Heart left ventricle (tissue), 13 donors: ENCODE results near the gene FKBP2.

Experiments used
- POLR2A ChIP-seq, 2 donors: fragments of 450-650 bp; IDR thresholded peaks; one replicate each; pipeline ENCODE4 v1.6.1; 2017; ENCODE audit warnings: antibody characterized with exemption in 2 of 2, mild to moderate bottlenecking in 2 of 2, moderate library complexity in 2 of 2
- TF ChIP-seq, protein P1 (sequence below), 12 donors: fragments of 200-600 bp; sonication (generic) in 4 of 12; IDR thresholded peaks; one replicate each; pipeline versions ENCODE4 v1.5.0 to v1.8.0; 2018 to 2022; ENCODE audit warnings: antibody characterized with exemption in 12 of 12, mild to moderate bottlenecking in 5 of 12
- donor health status: ischemic (EF 13 %, LVEDD 7.1; RV severe dilation, severe dysfunction).
- donor health status: DM: no; HTN: yes; CAD: no.
- donor health status: DM: no; HTN: no; CAD: no.
- donor health status: ischemic (EF 25% LVEDD 6.9; RV normal size, moderate dysfunction).
- donor health status: ischemic (EF 25% LVEDD 5.7; RV mildly dilated, moderate dysfunction).
- donor health status: ischemic (EF 35%, LVEDD 5.7; RV mildly dilated, moderate dysfunction).
- donor health status: nonischemic (EF 11% LVEDD 7.7; RV severe dilation, severe dysfunction).
- donor health status: DM: yes; HTN: yes; CAD: no.
- donor health status: PGD.
- donor health status: ischemic (EF 29% LVEDD 5.4; RV normal size, mild dysfunction).
- donor health status: nonischemic (EF 23%, LVEDD 6.1; RV moderate dilation, normal function).

- TF ChIP-seq, protein P1, sequence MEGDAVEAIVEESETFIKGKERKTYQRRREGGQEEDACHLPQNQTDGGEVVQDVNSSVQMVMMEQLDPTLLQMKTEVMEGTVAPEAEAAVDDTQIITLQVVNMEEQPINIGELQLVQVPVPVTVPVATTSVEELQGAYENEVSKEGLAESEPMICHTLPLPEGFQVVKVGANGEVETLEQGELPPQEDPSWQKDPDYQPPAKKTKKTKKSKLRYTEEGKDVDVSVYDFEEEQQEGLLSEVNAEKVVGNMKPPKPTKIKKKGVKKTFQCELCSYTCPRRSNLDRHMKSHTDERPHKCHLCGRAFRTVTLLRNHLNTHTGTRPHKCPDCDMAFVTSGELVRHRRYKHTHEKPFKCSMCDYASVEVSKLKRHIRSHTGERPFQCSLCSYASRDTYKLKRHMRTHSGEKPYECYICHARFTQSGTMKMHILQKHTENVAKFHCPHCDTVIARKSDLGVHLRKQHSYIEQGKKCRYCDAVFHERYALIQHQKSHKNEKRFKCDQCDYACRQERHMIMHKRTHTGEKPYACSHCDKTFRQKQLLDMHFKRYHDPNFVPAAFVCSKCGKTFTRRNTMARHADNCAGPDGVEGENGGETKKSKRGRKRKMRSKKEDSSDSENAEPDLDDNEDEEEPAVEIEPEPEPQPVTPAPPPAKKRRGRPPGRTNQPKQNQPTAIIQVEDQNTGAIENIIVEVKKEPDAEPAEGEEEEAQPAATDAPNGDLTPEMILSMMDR (IDR thresholded peaks at IDR 0.05) = no peak
- TF ChIP-seq POLR2A (IDR thresholded peaks at IDR 0.05) = no peak
Measured at GRCh38 chr11:64258946-64259532, 18.1 kb downstream of the FKBP2 start.
